H9 (cell line): ENCODE results near the gene WSCD1. TPM values are rescaled to one million over a fixed set of nuclear protein-coding genes. Genes with fewer than 3 reads are reported as not detected.

Experiments used
- DNase-seq: peaks from one replicate; pipeline ENCODE4 v3.0.0-alpha.2; 2017
- H2AFZ ChIP-seq: one replicate; pipeline ENCODE4 v1.6.1; 2013; ENCODE audit warnings: mild to moderate bottlenecking, low read length, control low read depth, moderate library complexity
- H2AK5ac ChIP-seq: 2 replicates; pipeline ENCODE4 v1.6.1; 2013; ENCODE audit warnings: low read length, control low read depth, mixed read lengths; ENCODE audit not compliant: insufficient read length
- H2BK120ac ChIP-seq: one replicate; pipeline ENCODE4 v1.6.1; 2013; ENCODE audit warnings: low read depth, mild to moderate bottlenecking, low read length, control low read depth, inconsistent platforms; ENCODE audit not compliant: poor library complexity, severe bottlenecking
- H2BK12ac ChIP-seq: 2 replicates; pipeline ENCODE4 v1.6.1; 2013; ENCODE audit warnings: low read length, control low read depth, mixed read lengths, low read depth; ENCODE audit not compliant: insufficient read length
- H2BK15ac ChIP-seq: 2 replicates; pipeline ENCODE4 v1.6.1; 2013; ENCODE audit warnings: low read depth, low read length, control low read depth
- H2BK20ac ChIP-seq: one replicate; pipeline ENCODE4 v1.6.1; 2013; ENCODE audit warnings: low read depth, mild to moderate bottlenecking, low read length, control low read depth, inconsistent platforms; ENCODE audit not compliant: poor library complexity, severe bottlenecking
- H2BK5ac ChIP-seq: 2 replicates; pipeline ENCODE4 v1.6.1; 2013; ENCODE audit warnings: low read length, control low read depth, mixed read lengths; ENCODE audit not compliant: insufficient read length
- H3K14ac ChIP-seq: 2 replicates; pipeline ENCODE4 v1.6.1; 2013; ENCODE audit warnings: low read length, control low read depth; ENCODE audit not compliant: insufficient read depth
- H3K18ac ChIP-seq: 2 replicates; pipeline ENCODE4 v1.6.1; 2013; ENCODE audit warnings: low read depth, mild to moderate bottlenecking, mixed read lengths, low read length, control low read depth; ENCODE audit not compliant: insufficient read length
- H3K23ac ChIP-seq: 2 replicates; pipeline ENCODE4 v1.6.1; 2013; ENCODE audit warnings: low read length, control low read depth, mixed read lengths, low read depth; ENCODE audit not compliant: insufficient read length
- H3K23me2 ChIP-seq: 2 replicates; pipeline ENCODE4 v1.6.1; 2013; ENCODE audit warnings: low read depth, mild to moderate bottlenecking, mixed read lengths, low read length, control low read depth; ENCODE audit not compliant: insufficient read length, poor library complexity, severe bottlenecking
- H3K27ac ChIP-seq: 2 replicates; pipeline ENCODE4 v1.5.1; 2013; ENCODE audit warnings: low read length, control low read depth, mixed read lengths, low read depth; ENCODE audit not compliant: insufficient read length
- H3K27me3 ChIP-seq: 2 replicates; pipeline ENCODE4 v1.6.1; 2013; ENCODE audit warnings: low read length, control low read depth, inconsistent platforms; ENCODE audit not compliant: insufficient read depth
- H3K4ac ChIP-seq: 2 replicates; pipeline ENCODE4 v1.6.1; 2013; ENCODE audit warnings: low read depth, mild to moderate bottlenecking, control low read depth, inconsistent platforms, low read length, moderate library complexity
- H3K4me1 ChIP-seq: 2 replicates; pipeline ENCODE4 v1.6.1; 2013; ENCODE audit warnings: low read length, control low read depth, inconsistent platforms; ENCODE audit not compliant: insufficient read depth
- H3K4me2 ChIP-seq: 2 replicates; pipeline ENCODE4 v1.6.1; 2013; ENCODE audit warnings: low read length, control low read depth, mixed read lengths; ENCODE audit not compliant: insufficient read length, insufficient read depth
- H3K56ac ChIP-seq: 2 replicates; pipeline ENCODE4 v1.6.1; 2013; ENCODE audit warnings: low read depth, mild to moderate bottlenecking, mixed read lengths, low read length, control low read depth; ENCODE audit not compliant: insufficient read length
- H3K79me1 ChIP-seq: 2 replicates; pipeline ENCODE4 v1.6.1; 2013; ENCODE audit warnings: low read depth, mild to moderate bottlenecking, moderate library complexity, low read length, control low read depth, inconsistent platforms; ENCODE audit not compliant: insufficient read depth, poor library complexity, severe bottlenecking
- H3K79me2 ChIP-seq: 2 replicates; pipeline ENCODE4 v1.6.1; 2013; ENCODE audit warnings: low read length, control low read depth, inconsistent platforms; ENCODE audit not compliant: insufficient read depth
- H3K9ac ChIP-seq: 2 replicates; pipeline ENCODE4 v1.6.1; 2013; ENCODE audit warnings: low read length, control low read depth, mixed read lengths; ENCODE audit not compliant: insufficient read length; ENCODE audit errors: extremely low read depth
- H3K9me3 ChIP-seq: one replicate; pipeline ENCODE4 v1.6.1; 2013; ENCODE audit warnings: low read depth, low read length, inconsistent platforms; ENCODE audit not compliant: control insufficient read depth
- H3T11ph ChIP-seq: one replicate; pipeline ENCODE4 v1.6.1; 2013; ENCODE audit warnings: mild to moderate bottlenecking, low read length, control low read depth, inconsistent platforms
- H4K20me1 ChIP-seq: one replicate; pipeline ENCODE4 v1.6.1; 2013; ENCODE audit not compliant: control insufficient read depth, insufficient read length, insufficient read depth
- H4K5ac ChIP-seq: 2 replicates; pipeline ENCODE4 v1.6.1; 2013; ENCODE audit warnings: low read depth, mild to moderate bottlenecking, mixed read lengths, low read length, control low read depth; ENCODE audit not compliant: insufficient read length
- H4K8ac ChIP-seq: replicated peaks from 2 replicates; pipeline ENCODE4 v1.6.1; 2013; ENCODE audit warnings: low read length, control low read depth, mixed read lengths, low read depth; ENCODE audit not compliant: insufficient read length
- H4K91ac ChIP-seq: 2 replicates; pipeline ENCODE4 v1.6.1; 2013; ENCODE audit warnings: low read depth, mild to moderate bottlenecking, moderate library complexity, mixed read lengths, low read length, control low read depth; ENCODE audit not compliant: insufficient read length
- H3K27ac Mint-ChIP-seq, 3 experiments: 2 replicates in 2 of 3; 3 replicates in 1 of 3; pipeline ENCODE4 v1.8.0; 2020 to 2021; ENCODE audit warnings: mixed read lengths in 3 of 3, mild to moderate bottlenecking in 1 of 3, moderate library complexity in 1 of 3
- H3K27me3 Mint-ChIP-seq: 2 replicates; pipeline ENCODE4 v1.8.0; 2021; ENCODE audit warnings: low read depth, mild to moderate bottlenecking, moderate library complexity, mixed read lengths
- H3K36me3 Mint-ChIP-seq, 3 experiments: 2 replicates in 2 of 3; 3 replicates in 1 of 3; pipeline ENCODE4 v1.8.0; 2020 to 2021; ENCODE audit warnings: low read depth in 3 of 3, mixed read lengths in 3 of 3; ENCODE audit not compliant: insufficient read depth in 1 of 3
- H3K4me1 Mint-ChIP-seq, 2 experiments: 2 replicates each; pipeline ENCODE4 v1.8.0; 2020; ENCODE audit warnings: mixed read lengths in 2 of 2
- H3K4me3 Mint-ChIP-seq, 2 experiments: 2 replicates in 1 of 2; 3 replicates in 1 of 2; pipeline ENCODE4 v1.8.0; 2020 to 2021; ENCODE audit warnings: mild to moderate bottlenecking in 2 of 2, mixed read lengths in 2 of 2, moderate library complexity in 1 of 2
- H3K9me3 Mint-ChIP-seq, 2 experiments: 2 replicates in 1 of 2; 3 replicates in 1 of 2; pipeline ENCODE4 v1.8.0; 2020; ENCODE audit warnings: mild to moderate bottlenecking in 2 of 2, mixed read lengths in 2 of 2, moderate library complexity in 1 of 2
- CTCF ChIP-seq: fragments of 200-600 bp; sonication (generic); conservative IDR thresholded peaks from 3 replicates; pipeline ENCODE4 v1.8.0; 2021; ENCODE audit warnings: antibody characterized with exemption, mild to moderate bottlenecking
- WGBS: extraction: QIAGEN DNeasy Blood & Tissue Kit; methylation state at CpG from one replicate; pipeline ENCODE4 v1.1.7; 2013; ENCODE audit warnings: missing lambda C conversion rate, low lambda C conversion rate, mixed read lengths; ENCODE audit not compliant: insufficient read length; ENCODE audit errors: extremely low coverage; 5-methylcytosine and 5-hydroxymethylcytosine counted together
- total RNA-seq: library from RNA; stranded (reverse); gene quantifications from 2 replicates; pipeline ENCODE4 v1.2.1, GENCODE V29; 2021

WSCD1 gene
- total RNA-seq, 1 experiment from 2014 or later: 33.6 TPM

DNA sequence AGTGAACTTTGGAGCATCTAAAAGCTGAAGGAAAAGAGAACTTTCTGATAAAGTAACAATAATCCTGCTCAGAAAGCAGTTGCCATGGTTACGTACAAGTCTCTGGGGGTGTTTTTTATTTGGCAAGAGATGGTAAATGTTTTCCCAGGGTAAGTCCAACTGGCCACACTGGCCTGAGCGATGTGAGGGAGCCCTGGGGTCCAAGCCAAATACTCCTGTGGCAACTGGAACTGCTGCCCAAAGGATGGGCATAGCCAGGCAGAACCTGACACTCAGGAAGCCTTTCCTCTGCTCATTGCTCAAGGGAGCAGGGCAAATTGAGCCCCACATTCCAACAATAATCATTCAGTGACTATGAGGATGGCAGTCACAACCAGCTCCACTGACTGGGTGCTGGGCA is 26.8 kb upstream of the WSCD1 start:
- no peak overlapping the region for H4K91ac ChIP-seq
- no CpG with 5 or more reads among the region's 2 CpGs for WGBS
- H2BK12ac ChIP-seq: no peak overlapping the region
- H2BK120ac ChIP-seq: no peak overlapping the region
- Mint-ChIP-seq H3K4me1 (no peaks in the 10 kb centered on the region), H3K27me3 (no peaks in the 10 kb centered on the region; the same call in 1 of the 2 replicates), H3K4me3 (no peak overlapping the region), H3K27ac (no peak overlapping the region), H3K9me3 (peaks cover 0 to 9% of the 10 kb centered on the region in 2 experiments; a peak in 3 of 5 replicates), H3K36me3 (peaks cover 0 to 8% (median 2%) of the 10 kb centered on the region in 3 experiments; a peak in 3 of 7 replicates)
- no peaks in the 10 kb centered on the region for H3K4me1 ChIP-seq
- no peak overlapping the region for H4K5ac ChIP-seq
- H4K8ac ChIP-seq: no peak overlapping the region
- no peak overlapping the region for H3K56ac ChIP-seq
- no peak overlapping the region for H3K14ac ChIP-seq
- no peaks in the 10 kb centered on the region for H3K79me2 ChIP-seq
- H3K18ac ChIP-seq: no peak overlapping the region
- H3K27me3 ChIP-seq: no peaks in the 10 kb centered on the region
- H2BK20ac ChIP-seq: no peak overlapping the region
- H4K20me1 ChIP-seq: no peaks in the 10 kb centered on the region
- H3K4ac ChIP-seq: no peak overlapping the region
- no peak overlapping the region for H3K23ac ChIP-seq
- no peak for TF ChIP-seq CTCF
- H3K23me2 ChIP-seq: no peaks in the 10 kb centered on the region
- DNase-seq: no peak
- no peak overlapping the region for H2AFZ ChIP-seq
- H2BK5ac ChIP-seq: no peak overlapping the region
- H3K27ac ChIP-seq: no peak overlapping the region
- no peak overlapping the region for H3K4me2 ChIP-seq
- H2BK15ac ChIP-seq: no peak overlapping the region
- H3K9me3 ChIP-seq: no peaks in the 10 kb centered on the region
- H3K9ac ChIP-seq: no peak overlapping the region
- H3T11ph ChIP-seq: no peak overlapping the region
- no peaks in the 10 kb centered on the region for H3K79me1 ChIP-seq
- H2AK5ac ChIP-seq: no peak overlapping the region
